ENCODE results near the gene MAP2K5.

DNA sequence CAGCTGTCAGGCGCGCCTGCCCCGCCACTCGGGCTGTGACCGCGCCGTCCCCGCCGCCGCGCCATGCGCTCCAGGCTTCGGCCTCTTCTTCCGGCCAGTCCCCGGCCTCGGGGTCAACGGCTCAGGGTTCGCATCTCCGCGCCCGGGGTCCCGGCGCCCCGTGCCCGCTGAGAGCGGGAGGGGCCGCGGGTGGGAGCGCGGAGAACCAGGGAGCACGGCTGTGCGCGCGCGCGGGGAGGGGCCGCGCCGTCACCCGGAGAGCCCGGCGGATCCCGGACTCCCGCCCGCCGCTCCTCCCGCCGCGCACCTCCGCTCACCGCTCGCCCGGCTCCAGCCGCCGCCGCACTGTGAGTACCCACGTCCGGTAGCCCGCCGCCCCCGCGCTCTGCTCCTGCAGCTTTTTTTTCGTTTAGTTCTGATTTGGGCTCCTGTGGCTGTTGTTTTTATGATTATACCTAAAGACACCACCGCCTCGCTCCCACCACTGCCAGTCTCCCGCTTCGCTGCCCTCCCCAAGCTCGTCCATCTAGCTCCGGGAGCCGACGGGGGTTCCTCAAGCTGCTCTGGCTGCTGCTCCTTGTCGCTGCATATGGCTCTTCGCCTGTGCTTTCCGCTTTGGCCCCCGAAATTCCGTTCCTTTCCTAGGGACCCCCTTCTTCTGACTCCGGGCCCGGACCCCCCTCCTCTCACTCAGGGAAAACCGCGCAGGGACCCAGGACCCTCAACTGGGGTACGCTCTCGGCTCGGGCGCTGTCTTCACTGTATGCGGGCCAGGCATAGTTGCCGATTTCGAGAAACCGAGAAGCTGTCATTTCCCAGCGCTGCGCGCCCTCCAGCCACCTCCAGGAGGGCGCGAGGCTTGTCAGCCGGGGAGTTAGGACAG, 281.1 kb downstream of the MAP2K5 start:
- TF ChIP-seq MAX (IDR thresholded peaks at IDR 0.05) (peak; percentile 39), CEBPB (IDR thresholded peaks at IDR 0.05) (no peak), RAD21 (IDR thresholded peaks at IDR 0.05; ENCODE audit: low read depth) (no peak), TAF1 (IDR thresholded peaks at IDR 0.05; ENCODE audit: low read depth) (no peak), CREB1 (IDR thresholded peaks at IDR 0.05; ENCODE audit: low read depth) (no peak), USF1 (IDR thresholded peaks at IDR 0.05) (no peak), EP300 (IDR thresholded peaks at IDR 0.05; ENCODE audit: borderline replicate concordance) (no peak), YY1 (IDR thresholded peaks at IDR 0.05; ENCODE audit: low read depth) (no peak), ZBTB7A (IDR thresholded peaks at IDR 0.05; ENCODE audit: low read depth) (no peak)
- TF ChIP-seq, protein P1, sequence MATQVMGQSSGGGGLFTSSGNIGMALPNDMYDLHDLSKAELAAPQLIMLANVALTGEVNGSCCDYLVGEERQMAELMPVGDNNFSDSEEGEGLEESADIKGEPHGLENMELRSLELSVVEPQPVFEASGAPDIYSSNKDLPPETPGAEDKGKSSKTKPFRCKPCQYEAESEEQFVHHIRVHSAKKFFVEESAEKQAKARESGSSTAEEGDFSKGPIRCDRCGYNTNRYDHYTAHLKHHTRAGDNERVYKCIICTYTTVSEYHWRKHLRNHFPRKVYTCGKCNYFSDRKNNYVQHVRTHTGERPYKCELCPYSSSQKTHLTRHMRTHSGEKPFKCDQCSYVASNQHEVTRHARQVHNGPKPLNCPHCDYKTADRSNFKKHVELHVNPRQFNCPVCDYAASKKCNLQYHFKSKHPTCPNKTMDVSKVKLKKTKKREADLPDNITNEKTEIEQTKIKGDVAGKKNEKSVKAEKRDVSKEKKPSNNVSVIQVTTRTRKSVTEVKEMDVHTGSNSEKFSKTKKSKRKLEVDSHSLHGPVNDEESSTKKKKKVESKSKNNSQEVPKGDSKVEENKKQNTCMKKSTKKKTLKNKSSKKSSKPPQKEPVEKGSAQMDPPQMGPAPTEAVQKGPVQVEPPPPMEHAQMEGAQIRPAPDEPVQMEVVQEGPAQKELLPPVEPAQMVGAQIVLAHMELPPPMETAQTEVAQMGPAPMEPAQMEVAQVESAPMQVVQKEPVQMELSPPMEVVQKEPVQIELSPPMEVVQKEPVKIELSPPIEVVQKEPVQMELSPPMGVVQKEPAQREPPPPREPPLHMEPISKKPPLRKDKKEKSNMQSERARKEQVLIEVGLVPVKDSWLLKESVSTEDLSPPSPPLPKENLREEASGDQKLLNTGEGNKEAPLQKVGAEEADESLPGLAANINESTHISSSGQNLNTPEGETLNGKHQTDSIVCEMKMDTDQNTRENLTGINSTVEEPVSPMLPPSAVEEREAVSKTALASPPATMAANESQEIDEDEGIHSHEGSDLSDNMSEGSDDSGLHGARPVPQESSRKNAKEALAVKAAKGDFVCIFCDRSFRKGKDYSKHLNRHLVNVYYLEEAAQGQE (IDR thresholded peaks at IDR 0.05; ENCODE audit: low read depth), result peak; percentile 38; the same call in 1 of the 2 replicates
